ENCODE results near the gene TET1.
"Not testable (repeated sequence)": the region's sequence is repeated elsewhere in the genome, so short reads cannot be mapped to it uniquely, and the experiment has no call there.

TET1 gene

DNA sequence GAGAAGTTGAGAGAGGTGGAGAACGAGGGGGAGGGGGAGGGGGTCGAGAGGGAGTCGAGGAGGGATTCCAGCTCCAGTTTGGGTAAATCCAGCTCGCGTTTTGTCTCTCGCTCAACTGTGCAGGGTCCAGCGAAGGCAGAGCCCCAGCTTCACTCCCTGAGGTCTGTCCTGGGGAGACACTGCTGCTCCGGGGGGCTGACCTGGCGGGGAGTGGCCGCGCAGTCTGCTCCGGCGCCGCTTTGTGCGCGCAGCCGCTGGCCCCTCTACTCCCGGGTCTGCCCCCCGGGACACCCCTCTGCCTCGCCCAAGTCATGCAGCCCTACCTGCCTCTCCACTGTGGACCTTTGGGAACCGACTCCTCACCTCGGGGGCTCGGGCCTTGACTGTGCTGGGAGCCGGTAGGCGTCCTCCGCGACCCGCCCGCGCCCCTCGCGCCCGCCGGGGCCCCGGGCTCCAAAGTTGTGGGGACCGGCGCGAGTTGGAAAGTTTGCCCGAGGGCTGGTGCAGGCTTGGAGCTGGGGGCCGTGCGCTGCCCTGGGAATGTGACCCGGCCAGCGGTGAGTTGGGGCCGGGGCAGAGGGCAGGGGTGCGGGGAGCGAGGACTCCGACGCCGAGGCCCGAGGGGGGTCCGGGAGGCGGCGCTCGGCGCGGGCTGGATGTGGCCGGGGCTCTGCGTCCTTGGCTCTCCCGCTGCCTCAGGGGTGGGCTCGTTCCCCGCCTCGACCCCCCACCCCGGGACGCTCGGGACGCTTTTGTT is at the start of gene TET1:
Gene TET1, plus strand, starts transcription at position 152 of the 757 bp plus-strand sequence. CDS start 12,002 bp downstream, outside the sequence.
- no peak for DNase-seq

DNA sequence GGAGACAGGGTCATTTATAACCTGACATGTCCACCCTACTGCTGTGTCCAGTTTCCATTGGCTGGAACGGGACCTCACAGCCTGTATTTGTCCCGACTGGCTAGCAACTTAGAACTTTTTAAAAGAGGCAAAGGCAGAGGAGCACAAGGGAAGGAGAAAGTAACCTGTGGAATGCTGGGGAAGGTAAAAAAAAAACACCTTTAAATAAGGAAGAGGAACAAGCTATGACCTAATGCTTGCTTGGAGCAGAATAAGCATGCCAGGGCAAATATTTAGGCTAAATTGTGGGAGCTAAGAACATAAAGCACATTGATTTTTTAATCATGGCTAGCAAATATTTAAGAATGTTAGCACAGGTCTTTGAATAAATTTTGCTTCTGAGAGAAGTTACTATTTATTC is 43.9 kb upstream of the TET1 start:
- DNase-seq, result not testable (repeated sequence)

DNA sequence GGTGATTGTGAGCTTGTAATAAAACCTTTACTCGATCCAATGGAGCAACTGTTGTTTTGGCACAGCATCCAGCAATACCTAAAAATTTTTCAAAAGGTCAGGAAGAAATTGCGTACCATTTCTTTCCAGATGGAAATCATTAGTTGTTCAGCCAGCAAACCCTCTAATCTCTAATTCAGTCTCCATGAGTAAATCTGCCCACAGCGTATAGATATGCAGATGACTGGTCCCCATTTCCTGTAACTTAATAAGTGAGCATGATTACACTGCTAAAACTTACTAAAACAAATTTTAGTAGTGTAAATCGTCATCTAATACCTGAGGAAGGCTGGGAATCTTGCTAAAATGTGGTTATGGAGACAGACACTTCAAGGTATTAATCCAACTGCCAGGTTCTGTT is 43.4 kb upstream of the TET1 start:
- DNase-seq, result no peak

DNA sequence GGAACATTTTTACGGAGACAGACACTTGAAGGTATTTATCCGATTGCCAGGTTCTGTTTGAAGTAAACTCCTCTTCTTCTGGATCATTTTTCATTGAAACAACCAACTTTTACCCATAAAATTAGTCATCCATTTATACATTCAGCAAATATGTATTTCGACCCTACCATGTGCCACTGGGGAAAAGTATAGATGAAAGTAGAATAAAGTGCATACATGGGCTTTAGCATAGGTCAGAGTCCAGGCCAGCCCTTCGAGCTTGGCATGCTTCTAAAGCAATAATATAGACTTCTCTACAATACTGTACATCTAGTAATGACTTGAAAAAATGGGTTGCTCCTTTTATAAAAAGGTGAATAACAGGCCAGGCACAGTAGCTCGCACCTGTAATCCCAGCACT is 42.9 kb upstream of the TET1 start:
- no peak for DNase-seq

DNA sequence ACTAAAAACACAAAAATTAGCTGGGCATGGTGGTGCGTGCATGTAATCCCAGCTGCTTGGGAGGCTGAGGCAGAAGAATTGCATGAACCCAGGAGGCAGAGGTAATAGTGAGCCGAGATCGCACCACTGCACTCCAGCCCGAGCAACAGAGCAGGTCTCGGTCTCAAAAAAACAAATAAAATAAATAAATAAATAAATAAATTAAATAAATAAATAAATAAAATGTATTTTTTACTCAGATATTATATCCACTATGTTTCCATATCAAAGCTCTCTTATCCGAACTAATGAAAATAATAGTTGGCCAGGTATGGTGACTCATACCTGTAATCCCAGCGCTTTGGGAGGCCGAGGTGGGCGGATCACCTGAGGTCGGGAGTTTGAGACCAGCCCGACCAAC is 41.5 kb upstream of the TET1 start:
- not testable (repeated sequence) for DNase-seq

DNA sequence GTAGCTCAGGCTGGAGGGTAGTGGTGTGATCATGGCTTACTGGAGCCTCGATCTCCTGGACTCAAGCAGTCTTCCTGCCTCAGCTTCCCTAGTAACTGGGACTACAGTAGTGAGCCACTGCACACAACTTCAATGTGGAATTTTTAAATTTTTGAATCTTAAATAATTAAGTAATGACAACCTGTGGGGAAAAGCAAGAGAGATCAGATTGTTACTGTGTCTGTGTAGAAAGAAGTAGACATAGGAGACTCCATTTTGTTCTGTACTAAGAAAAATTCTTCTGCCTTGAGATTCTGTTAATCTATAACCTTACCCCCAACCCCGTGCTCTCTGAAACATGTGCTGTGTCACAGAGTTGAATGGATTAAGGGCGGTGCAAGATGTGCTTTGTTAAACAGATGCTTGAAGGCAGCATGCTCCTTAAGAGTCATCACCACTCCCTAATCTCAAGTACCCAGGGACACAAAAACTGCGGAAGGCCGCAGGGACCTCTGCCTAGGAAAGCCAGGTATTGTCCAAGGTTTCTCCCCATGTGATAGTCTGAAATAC is 34.6 kb upstream of the TET1 start:
- not testable (repeated sequence) for DNase-seq

DNA sequence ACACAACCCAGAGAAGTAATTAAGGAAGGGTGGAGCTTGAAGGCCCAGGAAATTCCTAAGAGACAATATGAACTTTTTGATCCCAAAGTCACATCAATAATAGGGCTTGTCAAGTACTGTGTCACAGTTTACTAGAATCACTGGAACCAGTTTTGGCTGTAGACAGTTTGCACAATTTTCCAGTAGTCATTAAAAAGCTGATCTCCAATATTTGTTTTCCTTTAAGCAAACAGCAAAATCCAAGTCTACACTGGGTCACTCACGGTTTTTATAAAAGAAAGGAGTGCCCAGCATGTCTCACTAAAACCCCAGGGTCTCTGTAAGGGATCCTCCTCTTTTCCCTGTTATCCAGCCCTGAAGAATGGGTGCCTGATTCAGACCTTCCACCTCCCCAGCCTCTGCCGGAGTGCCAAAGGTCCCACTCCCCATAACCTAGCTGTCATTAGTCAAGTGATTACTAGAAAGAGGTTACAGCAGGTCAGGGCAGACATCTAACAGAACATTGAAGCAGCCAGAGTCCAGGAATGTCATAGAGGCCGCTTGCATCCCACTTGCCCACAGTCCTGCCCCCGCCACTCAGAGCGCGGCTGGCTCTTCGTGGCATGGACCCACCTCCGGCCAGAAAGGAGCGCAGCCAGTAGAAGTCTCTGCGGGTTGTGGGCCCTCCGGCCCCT is 33.4 kb upstream of the TET1 start:
- DNase-seq, result no peak

DNA sequence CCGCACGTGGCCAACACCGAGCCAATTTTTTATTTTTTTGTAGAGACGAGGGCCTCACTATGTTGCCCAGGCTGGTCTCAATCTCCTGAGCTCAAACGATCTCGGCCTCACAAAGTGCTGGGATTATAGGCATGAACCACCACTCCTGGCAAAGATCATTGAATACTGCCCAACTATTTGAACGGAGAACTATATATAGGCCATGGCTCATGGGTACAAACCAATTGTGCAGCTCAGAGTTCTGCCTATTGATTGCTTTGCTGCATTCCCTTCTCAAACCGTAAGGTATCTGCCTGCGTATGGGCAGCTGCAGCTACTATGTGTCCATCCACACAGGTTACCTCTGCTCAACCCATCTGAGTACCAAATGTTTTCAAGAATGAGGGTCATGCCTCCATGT is 23.2 kb upstream of the TET1 start:
- no peak for DNase-seq

DNA sequence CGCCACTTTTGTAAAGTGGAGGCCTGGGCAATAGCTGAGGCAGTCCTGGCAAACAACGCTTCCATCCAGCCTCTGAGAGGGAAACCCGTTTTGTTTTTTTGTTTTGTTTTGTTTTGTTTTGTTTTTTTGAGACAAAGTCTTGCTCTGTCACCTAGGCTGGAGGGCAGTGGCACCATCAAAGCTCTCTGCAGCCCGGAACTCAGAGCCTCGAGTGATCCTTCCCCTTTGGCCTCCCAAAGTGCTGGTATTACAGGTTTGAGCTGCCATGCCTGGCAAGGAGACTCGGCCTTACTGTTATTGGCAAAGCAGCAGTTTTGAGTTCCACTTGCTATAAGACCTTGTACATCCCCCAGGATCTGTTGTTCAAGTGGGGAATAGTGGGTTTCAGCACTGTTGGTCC is 22.3 kb upstream of the TET1 start:
- no peak for DNase-seq

DNA sequence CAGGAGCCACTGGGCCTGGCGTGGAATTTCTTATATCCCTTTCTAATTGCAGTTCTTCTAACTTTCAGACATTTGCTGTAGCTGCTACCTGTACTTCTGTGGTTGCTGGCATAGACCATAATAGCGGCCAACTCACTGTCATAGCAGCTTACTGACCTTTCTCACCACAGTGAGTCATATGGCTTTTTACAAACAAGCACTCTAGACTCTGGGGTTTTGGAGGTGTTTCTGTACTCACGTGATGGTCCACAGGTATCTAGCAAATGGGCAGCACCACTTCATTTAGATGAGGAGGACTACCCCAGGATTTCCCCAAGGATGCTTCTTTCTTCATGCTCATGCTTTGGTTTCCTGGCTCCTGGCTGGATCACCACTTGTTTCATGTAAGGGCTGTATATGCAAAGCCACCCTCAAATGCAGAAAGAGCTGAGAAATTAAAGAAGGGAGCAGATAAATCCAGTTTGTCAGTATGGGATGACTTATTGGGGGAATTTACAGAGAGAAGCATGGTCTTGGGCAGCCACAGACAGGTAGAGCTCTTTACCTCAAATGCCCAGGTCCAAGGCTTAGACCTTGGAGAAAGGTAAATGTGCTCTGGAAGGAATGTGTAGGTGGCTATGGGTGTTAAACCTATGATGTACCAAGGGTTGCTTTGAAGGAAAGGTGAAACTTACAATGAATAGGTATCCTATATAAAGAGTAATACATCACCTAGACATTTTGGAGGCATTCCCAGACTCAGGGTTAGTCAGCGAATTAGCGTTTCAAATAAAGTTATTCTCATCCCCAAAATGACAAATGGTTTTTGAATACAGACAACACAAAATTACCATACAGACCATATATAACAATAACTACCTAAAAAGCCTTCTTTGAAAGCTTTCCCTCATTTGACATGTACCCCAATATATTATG is 16.9 kb upstream of the TET1 start:
- DNase-seq, result no peak

DNA sequence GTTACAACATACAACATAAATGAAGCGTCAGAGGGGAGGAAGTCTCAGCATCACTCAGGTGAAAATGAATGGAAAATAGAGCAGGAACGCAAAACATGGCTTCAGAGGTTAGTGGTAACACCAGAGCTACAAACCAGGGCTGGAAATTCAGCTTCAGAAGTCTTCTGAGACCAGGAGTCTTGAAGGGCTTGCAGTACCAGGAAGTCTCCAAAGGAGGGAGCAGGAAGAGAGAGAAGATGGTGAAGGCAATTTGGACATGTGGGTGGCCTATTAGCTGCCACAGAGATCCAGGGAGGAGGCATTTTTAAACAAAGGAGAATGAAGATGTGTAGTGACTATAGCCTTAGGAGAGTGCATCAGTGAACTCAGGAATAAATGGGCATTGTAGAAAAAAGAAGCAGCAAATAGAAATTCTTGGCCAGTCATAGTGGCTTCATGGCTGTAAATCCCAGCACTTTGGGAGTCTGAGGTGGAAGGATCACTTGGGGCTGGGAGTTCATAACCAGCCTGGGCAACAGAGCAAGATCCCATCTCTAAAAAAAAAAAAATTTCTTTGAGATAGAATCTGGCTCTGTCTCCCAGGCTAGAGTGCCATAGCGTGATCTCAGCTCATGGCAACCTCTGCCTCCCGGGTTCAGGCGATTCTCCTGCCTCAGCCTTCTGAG is 9.3 kb upstream of the TET1 start:
- DNase-seq, result peak; percentile 19

DNA sequence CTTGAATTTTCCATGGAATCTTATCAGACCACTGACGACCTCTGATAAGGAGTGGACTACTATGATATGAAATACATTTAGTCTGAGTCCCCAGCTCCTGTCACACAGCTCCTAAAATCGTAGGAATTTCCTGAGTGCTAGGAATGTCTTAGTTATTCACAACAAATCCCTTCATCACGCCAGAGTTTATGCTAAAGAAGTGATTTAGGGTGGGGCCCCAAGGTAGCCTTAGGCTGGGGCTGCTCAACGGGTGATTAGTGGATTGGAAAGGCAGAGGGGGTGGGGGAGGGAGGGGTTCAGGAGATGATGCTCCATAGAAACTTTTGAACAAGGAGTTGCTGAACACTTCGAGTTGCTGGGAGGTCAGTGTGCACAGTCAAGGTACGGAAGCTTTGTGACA is 7.0 kb upstream of the TET1 start:
- no peak for DNase-seq

DNA sequence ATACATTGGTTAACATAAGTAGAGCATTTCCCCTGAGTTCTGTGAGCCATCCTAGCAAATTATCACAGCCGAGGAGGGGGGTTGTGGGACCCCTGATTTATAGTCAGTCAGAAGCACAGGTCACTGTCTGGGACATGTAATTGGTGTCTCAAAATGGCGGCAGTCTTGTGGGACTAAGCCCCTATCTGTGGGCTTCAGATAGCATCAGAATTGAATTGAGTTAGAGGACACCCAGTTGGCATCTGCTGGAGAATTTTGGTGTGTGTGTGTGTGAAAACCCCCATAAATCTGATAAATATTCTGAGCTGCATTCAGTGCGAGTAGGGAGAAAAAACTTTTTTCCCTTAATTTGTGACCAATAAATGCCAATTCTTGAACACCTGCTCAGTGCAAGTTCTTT is 6.5 kb upstream of the TET1 start:
- DNase-seq, result no peak

DNA sequence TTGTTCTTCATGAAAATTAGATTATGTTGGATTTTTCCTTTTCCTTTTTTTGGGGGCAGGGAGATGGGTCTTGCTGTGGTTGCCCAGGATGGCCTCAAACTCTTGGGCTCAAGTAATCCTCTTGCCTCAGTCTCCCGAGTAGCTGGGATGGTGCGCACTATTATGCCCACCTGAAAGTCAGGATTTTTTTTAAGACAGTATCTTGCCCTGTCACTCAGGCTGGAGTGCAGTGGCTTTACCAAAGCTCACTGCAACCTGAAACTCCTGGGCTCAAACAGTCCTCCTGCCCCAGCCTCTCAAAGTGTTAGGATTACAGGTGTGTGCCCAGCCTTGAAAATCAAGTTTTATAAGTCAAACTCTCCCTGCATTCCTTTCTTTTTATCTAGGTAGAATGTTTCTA is 1.7 kb upstream of the TET1 start:
- DNase-seq, result no peak

DNA sequence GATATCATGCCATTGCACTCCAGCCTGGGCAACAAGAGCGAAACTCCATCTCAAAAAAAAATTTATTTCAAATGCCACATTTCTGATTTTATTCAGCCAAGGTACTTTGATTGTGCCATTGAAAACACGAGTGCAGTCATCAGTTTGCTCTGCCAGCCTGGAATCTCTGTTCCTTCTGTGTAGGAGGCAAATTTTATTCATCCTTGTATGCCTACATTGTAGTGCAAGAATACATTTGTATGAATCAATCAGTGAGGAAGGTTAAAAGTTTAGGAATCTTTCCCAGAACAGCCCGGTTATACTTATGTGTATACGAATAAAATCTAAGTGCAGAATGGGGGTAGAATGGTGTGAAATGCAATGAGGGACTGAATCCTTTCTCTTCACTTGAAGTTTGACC is 886 bp upstream of the TET1 start:
- DNase-seq, result no peak

DNA sequence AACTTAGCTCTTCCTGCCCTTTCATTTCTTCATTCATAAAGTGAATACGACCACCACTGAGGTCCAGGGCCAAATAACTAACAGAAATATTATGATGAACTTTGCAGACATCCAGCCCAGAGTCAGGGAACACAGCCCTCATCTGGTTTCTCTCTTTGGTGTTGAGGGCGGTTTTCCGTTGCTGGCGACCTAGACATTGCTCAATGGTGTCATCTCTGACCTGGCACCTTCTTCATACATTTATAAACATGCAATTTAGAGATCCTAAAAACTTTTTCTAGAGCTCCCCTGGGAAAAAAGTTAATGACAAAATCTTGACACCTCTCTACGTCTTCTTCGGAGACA is 324 bp upstream of the TET1 start:
- DNase-seq, result no peak

DNA sequence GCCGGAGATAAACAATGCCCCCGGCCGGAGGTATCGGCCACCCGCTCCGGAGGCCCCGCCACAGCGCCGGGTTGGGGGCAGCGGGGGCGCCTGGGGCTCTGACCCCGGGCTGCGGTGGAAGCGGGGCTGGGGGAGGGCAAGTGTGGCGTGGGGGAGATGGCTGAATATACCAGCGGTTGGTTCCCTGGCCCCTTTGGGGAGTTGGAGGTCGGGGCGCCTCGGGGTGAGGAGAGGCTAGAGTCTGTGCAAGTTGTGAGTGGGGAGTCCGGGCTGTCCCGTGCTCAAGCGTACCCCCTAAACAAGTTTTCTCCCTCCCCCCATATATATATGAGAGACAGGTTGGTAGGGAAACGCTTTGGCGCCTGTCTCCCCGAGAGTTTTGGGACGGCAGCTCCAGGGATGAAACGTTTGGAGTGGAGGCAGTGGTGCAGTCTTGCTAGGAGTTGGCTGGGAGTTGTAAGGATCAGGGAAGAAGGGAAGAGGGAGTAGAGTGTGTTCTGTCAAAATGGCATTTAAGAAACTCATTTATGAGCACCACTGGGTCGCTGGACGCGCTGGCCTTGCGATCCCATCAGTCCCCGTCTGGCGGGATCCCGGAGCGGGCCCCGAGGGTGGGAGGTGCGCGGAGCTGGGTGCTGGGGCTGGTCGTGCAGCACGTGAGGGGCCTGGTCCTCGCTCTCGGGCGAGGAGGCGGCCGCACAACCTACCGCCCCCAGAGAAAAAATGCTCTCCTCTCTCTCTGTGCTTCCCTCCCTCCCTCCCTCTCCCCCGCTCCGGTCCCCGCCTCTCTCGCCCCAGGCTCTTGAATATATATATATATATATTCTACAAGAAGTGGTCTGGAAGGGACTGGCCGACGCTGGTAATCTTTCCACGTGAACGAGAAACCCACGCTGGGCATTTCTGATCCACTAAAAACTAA is 1.1 kb downstream of the TET1 start:
- DNase-seq, result no peak

DNA sequence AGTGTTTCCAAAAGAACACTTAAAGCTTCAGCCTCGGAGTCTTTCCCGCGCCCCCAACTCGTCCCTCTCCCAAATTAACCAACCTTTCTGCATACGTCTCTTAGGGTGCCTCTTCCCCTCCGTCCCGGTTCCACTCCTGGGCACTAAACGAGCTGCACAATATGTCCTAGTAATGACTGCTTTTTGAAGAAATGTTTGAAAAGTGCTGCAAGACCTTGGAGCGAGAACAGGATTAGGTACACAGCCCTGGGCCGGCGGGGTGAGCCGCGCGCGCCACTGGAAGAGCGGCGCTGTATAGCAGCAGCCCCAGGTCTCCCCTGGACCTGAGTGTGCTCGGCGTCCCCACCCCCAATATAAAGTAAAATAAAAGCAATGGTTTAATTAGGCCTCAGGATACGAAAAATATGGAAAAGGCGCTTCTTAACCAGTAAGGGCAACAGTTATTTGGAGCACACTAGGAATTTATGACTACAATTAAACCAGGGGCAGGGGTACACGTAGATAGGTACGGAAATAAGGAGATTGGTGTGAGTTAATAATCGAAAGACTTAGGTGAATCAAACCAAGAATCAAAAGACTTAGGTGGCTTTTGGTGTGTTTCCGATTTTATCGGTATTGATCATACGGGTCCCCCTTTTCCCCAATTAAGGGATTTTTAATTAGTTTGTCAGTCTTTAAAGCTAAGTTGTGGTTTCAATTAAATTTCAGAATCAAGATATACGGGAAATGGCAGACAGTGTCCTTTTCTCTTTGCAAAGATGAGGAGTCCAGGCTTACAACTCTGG is 1.9 kb downstream of the TET1 start:
- no peak for DNase-seq

DNA sequence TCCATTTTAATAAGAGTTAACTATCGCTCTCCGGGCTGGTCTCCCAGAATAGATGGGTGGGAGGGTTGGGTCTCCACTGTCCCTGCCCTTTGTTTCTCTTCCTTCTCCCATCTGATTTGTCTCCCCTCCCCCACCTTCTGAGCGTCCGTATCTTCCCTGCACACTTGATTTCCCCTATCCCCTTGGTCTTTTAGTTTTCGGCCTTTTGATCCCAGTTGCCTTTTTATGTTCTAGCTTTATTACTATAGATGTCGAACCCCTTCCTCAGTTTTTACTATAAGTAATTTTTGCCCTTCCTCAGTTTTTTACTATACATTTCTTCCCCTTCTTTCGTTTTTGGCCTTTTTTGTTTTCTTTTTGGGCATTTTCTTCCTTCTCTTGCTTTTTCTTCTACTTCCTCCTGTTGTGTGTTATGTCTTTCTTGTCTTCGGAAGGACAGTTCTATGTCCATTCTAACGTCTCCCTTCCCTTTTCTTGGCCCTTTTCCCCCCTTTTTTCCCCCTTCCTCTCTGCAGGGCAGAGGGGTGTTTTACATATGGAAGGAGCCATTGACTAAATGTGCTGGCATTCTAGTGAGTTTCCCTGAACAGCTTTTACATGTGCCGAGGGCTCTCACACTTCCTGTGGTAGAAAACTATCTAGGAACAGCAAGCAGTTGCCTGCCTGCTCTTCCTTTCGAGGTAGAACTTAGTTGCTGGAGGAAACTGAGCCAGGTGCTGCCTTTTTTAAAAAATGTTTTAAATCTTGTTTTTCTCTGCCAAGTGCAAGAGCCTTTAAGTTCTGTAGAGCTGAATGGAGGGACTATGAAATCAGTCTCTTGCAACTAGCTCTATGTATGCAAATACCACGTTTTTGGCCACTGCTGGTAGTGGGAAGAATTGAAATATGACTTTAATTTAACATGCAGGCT is 2.8 kb downstream of the TET1 start:
- no peak for DNase-seq

DNA sequence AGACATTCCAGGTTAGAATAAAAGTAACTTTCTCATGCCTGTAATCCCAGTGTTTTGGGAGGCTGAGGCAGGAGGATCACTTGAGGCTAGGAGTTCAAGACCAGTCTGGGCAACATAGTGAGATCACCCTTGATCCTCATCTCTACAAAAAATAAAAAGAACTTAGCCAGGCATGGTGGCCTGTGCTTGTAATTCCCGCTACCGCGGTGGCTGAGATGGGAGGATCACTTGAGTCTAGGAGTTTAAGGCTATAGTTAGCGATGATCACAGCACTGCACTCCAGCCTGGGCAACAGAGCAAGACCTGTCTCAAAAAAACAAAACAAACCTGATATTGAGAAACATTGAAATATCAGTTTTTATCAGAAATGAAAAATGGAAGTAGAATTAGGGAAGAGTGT is 4.6 kb downstream of the TET1 start:
- DNase-seq, result no peak
